Effector memory CD4-positive, alpha-beta T cell (primary cell): ENCODE measurements around the gene KLHL29.

Source experiments
- DNase-seq, 3 donors: peaks; one replicate each; pipeline ENCODE4 v3.0.0-alpha.2; 2020
- H3K27ac ChIP-seq: 2 replicates; pipeline ENCODE4 v1.7.0; 2013; ENCODE audit warnings: mild to moderate bottlenecking, low read length, moderate library complexity; ENCODE audit not compliant: insufficient read depth, poor library complexity, severe bottlenecking
- H3K27me3 ChIP-seq: replicated peaks from 2 replicates; pipeline ENCODE4 v1.7.0; 2013; ENCODE audit warnings: mild to moderate bottlenecking, low read length; ENCODE audit not compliant: insufficient read depth, control insufficient read depth, poor library complexity, severe bottlenecking
- H3K36me3 ChIP-seq: 2 replicates; pipeline ENCODE4 v1.7.0; 2013; ENCODE audit warnings: mild to moderate bottlenecking, low read length, moderate library complexity; ENCODE audit not compliant: control insufficient read depth, insufficient read depth
- H3K4me1 ChIP-seq: 2 replicates; pipeline ENCODE4 v1.7.0; 2013; ENCODE audit warnings: low read length, mild to moderate bottlenecking; ENCODE audit not compliant: control insufficient read depth, insufficient read depth, poor library complexity, severe bottlenecking
- H3K4me3 ChIP-seq: 2 replicates; pipeline ENCODE4 v1.7.0; 2013; ENCODE audit warnings: low read length, low read depth, mild to moderate bottlenecking; ENCODE audit not compliant: insufficient read depth, poor library complexity, severe bottlenecking
- H3K9me3 ChIP-seq: 2 replicates; pipeline ENCODE4 v1.7.0; 2013; ENCODE audit warnings: mild to moderate bottlenecking, low read length, moderate library complexity; ENCODE audit not compliant: control insufficient read depth

KLHL29 gene

DNA sequence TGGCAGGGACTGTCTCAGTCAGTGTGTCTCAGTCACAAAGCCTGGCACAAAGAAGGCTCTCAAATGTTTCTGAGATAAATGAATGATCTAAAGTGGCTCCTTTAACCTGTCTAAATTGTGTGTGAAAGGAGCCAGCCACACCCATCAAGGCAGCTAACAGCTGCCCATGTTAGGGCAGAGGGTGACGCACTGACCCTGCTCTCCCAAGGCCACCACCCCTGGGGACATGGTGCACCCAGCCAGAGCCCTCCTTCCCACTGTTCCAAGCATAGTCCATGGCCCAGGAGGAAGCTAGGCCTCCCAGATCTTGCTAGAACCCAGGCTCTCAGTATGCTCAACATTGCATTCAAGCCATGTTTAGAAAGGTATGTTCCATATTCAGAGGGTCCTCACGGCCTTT lies 100.3 kb downstream of the KLHL29 start:
- no peaks in the 10 kb centered on the region for H3K4me1 ChIP-seq
- DNase-seq = no peak
- no peaks in the 10 kb centered on the region for H3K9me3 ChIP-seq
- no peaks in the 10 kb centered on the region for H3K36me3 ChIP-seq
- no peak overlapping the region for H3K27ac ChIP-seq
- H3K27me3 ChIP-seq = no peaks in the 10 kb centered on the region
- H3K4me3 ChIP-seq = no peak overlapping the region

GRCh38 chr2:23485841-23486683 lies 101.1 kb downstream of the KLHL29 start:
- Histone ChIP-seq H3K27ac (no peak overlapping the region), H3K4me1 (no peaks in the 10 kb centered on the region), H3K9me3 (no peaks in the 10 kb centered on the region), H3K4me3 (no peak overlapping the region), H3K27me3 (no peaks in the 10 kb centered on the region), H3K36me3 (no peaks in the 10 kb centered on the region)
- DNase-seq = no peak

GRCh38 chr2:23486684-23487075 lies 101.7 kb downstream of the KLHL29 start:
- Histone ChIP-seq H3K4me3 (no peak overlapping the region), H3K9me3 (no peaks in the 10 kb centered on the region), H3K27ac (no peak overlapping the region), H3K27me3 (no peaks in the 10 kb centered on the region), H3K4me1 (no peaks in the 10 kb centered on the region), H3K36me3 (no peaks in the 10 kb centered on the region)
- no peak for DNase-seq

- no peak overlapping the region for H3K4me3 ChIP-seq
- H3K36me3 ChIP-seq = no peaks in the 10 kb centered on the region
- DNase-seq = no peak
Measured at GRCh38 chr2:23487735-23488492, 102.9 kb downstream of the KLHL29 start.

DNA sequence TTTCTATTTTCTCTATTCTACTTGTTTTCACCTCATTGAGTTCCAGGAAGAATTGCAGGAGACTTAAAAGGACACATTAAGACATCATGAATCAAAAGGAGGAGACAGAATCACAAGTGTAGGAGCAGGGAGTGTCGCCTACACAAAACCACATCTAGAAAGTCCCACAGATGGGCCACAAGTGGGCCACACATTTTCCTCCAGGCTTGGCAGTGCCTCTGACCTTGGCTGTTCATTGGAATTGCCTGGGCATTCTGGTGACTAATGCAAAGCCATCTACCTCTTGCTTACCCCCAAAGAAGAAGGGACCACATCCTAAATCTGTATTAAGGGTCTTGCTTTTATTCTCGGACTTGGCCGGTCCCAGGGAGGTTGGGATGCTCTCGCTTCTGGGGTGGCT lies 103.6 kb downstream of the KLHL29 start:
- H3K9me3 ChIP-seq = no peaks in the 10 kb centered on the region
- H3K27me3 ChIP-seq = no peaks in the 10 kb centered on the region
- H3K27ac ChIP-seq = no peak overlapping the region
- DNase-seq = no peak
- no peaks in the 10 kb centered on the region for H3K36me3 ChIP-seq
- no peaks in the 10 kb centered on the region for H3K4me1 ChIP-seq
- H3K4me3 ChIP-seq = no peak overlapping the region

More at GRCh38 chr2:23487735-23488492, 102.9 kb downstream of the KLHL29 start:
- no peaks in the 10 kb centered on the region for H3K4me1 ChIP-seq
- H3K9me3 ChIP-seq = no peaks in the 10 kb centered on the region
- no peaks in the 10 kb centered on the region for H3K27me3 ChIP-seq
- H3K27ac ChIP-seq = no peak overlapping the region

GRCh38 chr2:23489471-23490322 lies 104.7 kb downstream of the KLHL29 start:
- Histone ChIP-seq H3K4me1 (no peaks in the 10 kb centered on the region), H3K36me3 (no peaks in the 10 kb centered on the region), H3K4me3 (no peak overlapping the region), H3K9me3 (no peaks in the 10 kb centered on the region), H3K27me3 (no peaks in the 10 kb centered on the region), H3K27ac (no peak overlapping the region)
- no peak for DNase-seq

DNA sequence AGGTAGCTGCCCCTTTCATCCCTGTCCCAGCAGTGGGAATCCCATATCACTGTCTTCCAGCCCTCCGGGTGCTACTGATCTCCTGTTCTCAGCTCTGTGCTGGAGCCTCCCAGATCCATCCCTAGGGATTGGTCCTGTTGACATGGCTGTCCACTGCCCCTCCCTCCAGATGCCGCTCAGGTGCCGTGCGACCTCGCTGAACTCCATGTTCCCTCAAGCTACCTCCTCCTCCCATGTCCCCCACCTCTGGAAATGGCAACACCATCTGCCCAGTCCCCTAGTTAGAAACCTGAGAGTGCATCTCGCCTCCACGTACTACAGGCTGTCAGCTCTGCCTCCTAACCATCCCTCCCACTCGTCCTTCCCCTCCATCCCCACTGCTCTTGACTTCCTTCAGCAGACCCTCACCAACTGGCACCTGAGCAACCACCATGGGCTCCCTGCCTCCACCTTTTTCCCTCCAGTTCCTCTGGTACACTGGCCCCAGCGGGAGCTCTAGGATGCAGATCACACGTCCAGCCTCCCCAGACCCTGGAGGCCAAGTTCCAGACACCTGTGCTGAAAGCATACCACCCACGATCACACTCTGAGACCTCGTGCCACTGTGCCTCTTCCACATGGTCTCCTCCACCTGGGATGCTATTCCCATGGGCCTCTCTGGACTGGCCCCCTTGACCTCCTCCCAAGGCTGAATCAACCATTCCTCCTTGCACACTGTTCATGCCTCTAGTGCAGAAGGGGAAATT lies 106.8 kb downstream of the KLHL29 start:
- Histone ChIP-seq H3K36me3 (no peaks in the 10 kb centered on the region), H3K4me3 (no peak overlapping the region), H3K9me3 (no peaks in the 10 kb centered on the region), H3K27me3 (no peaks in the 10 kb centered on the region), H3K4me1 (peaks cover 14% of the 10 kb centered on the region), H3K27ac (no peak overlapping the region)
- no peak for DNase-seq

DNA sequence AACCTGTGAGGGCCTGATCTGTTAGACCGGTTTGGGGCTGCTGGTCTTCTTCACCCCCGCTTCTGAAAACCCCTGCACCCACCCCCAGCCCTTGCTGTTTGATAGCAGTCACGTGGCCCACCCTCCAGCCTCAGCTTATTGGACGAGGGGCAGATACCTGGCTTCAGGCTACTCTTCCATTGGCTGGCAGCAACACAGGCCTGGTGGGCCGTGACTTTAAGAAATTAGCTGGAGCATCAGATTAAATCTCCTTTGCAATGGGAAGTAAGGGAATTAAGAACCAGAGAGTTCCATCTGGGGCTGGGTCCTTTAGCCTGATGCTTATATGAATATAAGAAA lies 107.3 kb downstream of the KLHL29 start:
- Histone ChIP-seq H3K27me3 (no peaks in the 10 kb centered on the region), H3K27ac (no peak overlapping the region), H3K9me3 (no peaks in the 10 kb centered on the region), H3K4me1 (peaks cover 16% of the 10 kb centered on the region), H3K36me3 (no peaks in the 10 kb centered on the region), H3K4me3 (no peak overlapping the region)
- DNase-seq = no peak

DNA sequence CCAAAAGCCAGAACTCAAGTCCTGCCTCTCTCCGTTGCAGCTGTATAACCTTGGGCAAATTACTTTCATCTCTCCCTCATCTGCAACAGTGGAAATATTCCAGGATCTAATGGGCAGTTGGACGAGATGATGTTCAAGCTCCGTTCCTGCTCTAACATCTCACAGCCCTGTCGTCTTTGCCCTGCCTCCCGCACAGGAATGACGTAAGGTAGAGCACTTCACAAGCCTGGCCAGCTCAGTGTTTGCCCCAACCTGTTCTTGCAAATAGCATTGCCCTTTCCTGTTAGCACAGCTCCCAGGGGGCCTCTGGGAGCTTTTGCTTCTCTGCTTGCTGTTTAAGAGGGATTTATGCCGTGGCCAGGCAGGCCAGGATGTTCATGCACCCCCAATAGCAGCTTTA lies 107.9 kb downstream of the KLHL29 start:
- Histone ChIP-seq H3K9me3 (no peaks in the 10 kb centered on the region), H3K36me3 (no peaks in the 10 kb centered on the region), H3K4me1 (peaks cover 16% of the 10 kb centered on the region), H3K27ac (no peak overlapping the region), H3K27me3 (no peaks in the 10 kb centered on the region), H3K4me3 (no peak overlapping the region)
- DNase-seq = no peak
